ENCODE measurements around the gene FANK1.

GRCh38 chr10:125868372-125868975, 27.9 kb upstream of the FANK1 start:
- peak; percentile 67 to 96 (median 94) for TF ChIP-seq CTCF (IDR thresholded peaks at IDR 0.05)
- TF ChIP-seq POLR2A (IDR thresholded peaks at IDR 0.05) = no peak
